Nephron progenitor cell (in vitro differentiated cells): ENCODE measurements around the gene GHRL.
"Not testable (repeated sequence)": the region's sequence is repeated elsewhere in the genome, so short reads cannot be mapped to it uniquely, and the experiment has no call there.

Experiments
- DNase-seq: peaks from one replicate; pipeline ENCODE4 v3.0.0; 2021
- H3K27ac Mint-ChIP-seq: 2 replicates; pipeline ENCODE4 v1.8.0; 2021; ENCODE audit warnings: mild to moderate bottlenecking, moderate library complexity, mixed read lengths
- H3K27me3 Mint-ChIP-seq: 2 replicates; pipeline ENCODE4 v1.8.0; 2021; ENCODE audit warnings: mild to moderate bottlenecking, low read depth, mixed read lengths; ENCODE audit not compliant: poor library complexity
- H3K36me3 Mint-ChIP-seq: 2 replicates; pipeline ENCODE4 v1.8.0; 2021; ENCODE audit warnings: low read depth, mixed read lengths
- H3K4me1 Mint-ChIP-seq: 2 replicates; pipeline ENCODE4 v1.8.0; 2021; ENCODE audit warnings: mixed read lengths
- H3K4me3 Mint-ChIP-seq: 2 replicates; pipeline ENCODE4 v1.8.0; 2021; ENCODE audit warnings: mild to moderate bottlenecking, moderate library complexity, mixed read lengths
- H3K9me3 Mint-ChIP-seq: 2 replicates; pipeline ENCODE4 v1.8.0; 2021; ENCODE audit warnings: mild to moderate bottlenecking, moderate library complexity, mixed read lengths
- CTCF ChIP-seq: fragments of 200-600 bp; sonication (generic); IDR thresholded peaks from 2 replicates; pipeline ENCODE4 v1.5.0; 2021; ENCODE audit warnings: antibody characterized with exemption

Gene GHRL

DNA sequence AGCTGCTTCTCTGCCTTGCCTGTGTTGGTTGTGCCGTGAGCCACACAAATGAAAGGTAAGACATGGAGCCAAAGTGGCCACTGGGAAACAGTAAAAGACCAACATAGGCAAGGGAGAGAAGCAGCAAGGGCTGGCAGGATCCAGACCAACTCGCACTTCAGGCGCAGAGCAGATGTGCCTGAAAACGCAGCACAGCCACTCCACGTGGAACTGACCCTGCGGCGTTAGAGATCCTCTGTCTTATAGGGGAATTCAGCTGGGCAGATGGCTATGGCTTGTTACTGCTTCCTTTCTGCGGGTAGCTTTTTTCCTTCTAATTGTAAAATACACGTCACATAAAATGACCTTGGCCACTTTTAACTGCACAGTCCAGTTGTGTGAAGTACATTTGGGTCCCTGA, 10.4 kb upstream of the GHRL start:
- Mint-ChIP-seq H3K9me3 (no peaks in the 10 kb centered on the region), H3K36me3 (peaks cover 86% of the 10 kb centered on the region), H3K27ac (no peak overlapping the region), H3K27me3 (no peaks in the 10 kb centered on the region), H3K4me3 (no peak overlapping the region), H3K4me1 (peaks cover 30% of the 10 kb centered on the region)
- DNase-seq = no peak
- TF ChIP-seq CTCF = no peak

DNA sequence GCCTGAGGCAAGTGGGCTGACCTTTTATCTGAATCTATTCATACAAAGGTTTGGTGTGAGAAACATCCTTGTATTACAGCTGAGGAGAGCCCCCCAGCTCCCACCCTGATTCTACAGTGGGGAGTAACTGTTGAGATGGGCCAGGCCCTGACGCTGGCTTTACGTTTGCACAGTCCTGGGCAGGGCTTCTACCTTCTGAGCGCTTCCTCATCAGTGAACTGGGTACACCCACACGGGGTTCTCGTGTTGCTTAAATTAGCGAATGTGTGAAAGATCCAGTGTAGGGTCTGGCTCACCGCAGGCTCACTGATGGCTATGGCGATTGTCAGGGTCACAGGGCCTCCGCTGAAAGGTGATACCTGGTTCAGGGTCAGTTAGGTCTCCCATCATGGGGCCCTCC, 7.3 kb upstream of the GHRL start:
- Mint-ChIP-seq H3K27me3 (no peaks in the 10 kb centered on the region), H3K36me3 (peaks cover 74% of the 10 kb centered on the region), H3K9me3 (no peaks in the 10 kb centered on the region), H3K27ac (peak overlapping the region; percentile 98), H3K4me1 (peaks cover 30% of the 10 kb centered on the region), H3K4me3 (no peak overlapping the region)
- DNase-seq = no peak
- no peak for TF ChIP-seq CTCF

DNA sequence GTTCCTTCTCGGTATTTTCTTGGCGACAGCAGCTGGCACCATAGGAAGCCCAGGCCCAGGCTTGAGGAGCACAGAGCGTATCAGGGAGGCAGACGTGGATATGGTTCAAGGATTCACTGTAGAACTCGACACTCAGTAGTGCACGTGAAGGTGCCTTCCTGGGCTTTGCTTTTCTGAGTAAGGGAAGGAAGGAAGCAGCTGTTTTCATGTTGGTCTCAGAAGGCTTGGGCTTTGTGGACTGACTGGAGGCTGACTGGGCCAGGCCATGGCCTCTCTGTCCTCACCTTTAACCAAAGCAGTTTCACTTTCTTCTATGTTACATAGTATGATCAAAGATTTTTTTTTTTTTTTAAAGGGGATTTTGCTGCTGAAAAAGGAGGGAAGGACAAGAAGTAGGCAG, 6.9 kb upstream of the GHRL start:
- H3K9me3 Mint-ChIP-seq = no peaks in the 10 kb centered on the region
- H3K4me3 Mint-ChIP-seq = peak overlapping the region; percentile 35
- TF ChIP-seq CTCF = no peak
- H3K27me3 Mint-ChIP-seq = no peaks in the 10 kb centered on the region
- peaks cover 30% of the 10 kb centered on the region for H3K4me1 Mint-ChIP-seq
- no peak for DNase-seq
- peaks cover 73% of the 10 kb centered on the region for H3K36me3 Mint-ChIP-seq
- H3K27ac Mint-ChIP-seq = peak overlapping the region; percentile 98

GRCh38 chr3:10299175-10299574, 6.4 kb upstream of the GHRL start:
- H3K27me3 Mint-ChIP-seq = no peaks in the 10 kb centered on the region
- H3K9me3 Mint-ChIP-seq = no peaks in the 10 kb centered on the region
- TF ChIP-seq CTCF = no peak
- no peak overlapping the region for H3K4me3 Mint-ChIP-seq
- H3K36me3 Mint-ChIP-seq = peaks cover 67% of the 10 kb centered on the region
- H3K4me1 Mint-ChIP-seq = peaks cover 30% of the 10 kb centered on the region
- no peak for DNase-seq
- peak overlapping the region; percentile 98 for H3K27ac Mint-ChIP-seq

DNA sequence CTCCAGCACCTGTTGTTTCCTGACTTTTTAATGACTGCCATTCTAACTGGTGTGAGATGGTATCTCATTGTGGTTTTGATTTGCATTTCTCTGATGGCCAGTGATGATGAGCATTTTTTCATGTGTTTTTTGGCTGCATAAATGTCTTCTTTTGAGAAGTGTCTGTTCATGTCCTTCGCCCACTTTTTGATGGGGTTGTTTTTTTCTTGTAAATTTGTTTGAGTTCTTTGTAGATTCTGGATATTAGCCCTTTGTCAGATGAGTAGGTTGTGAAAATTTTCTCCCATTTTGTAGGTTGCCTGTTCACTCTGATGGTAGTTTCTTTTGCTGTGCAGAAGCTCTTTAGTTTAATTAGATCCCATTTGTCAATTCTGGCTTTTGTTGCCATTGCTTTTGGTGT, 5.3 kb upstream of the GHRL start:
- not testable (repeated sequence) for H3K27ac Mint-ChIP-seq, H3K27me3 Mint-ChIP-seq, H3K4me3 Mint-ChIP-seq, H3K9me3 Mint-ChIP-seq, DNase-seq
- peaks cover 30% of the 10 kb centered on the region for H3K4me1 Mint-ChIP-seq
- peaks cover 58% of the 10 kb centered on the region for H3K36me3 Mint-ChIP-seq

- Mint-ChIP-seq H3K27me3 (peaks cover 3% of the 10 kb centered on the region), H3K4me1 (peaks cover 38% of the 10 kb centered on the region), H3K9me3 (no peaks in the 10 kb centered on the region), H3K4me3 (no peak overlapping the region), H3K36me3 (peaks cover 37% of the 10 kb centered on the region), H3K27ac (peak overlapping the region; percentile 41)
- no peak for DNase-seq
- TF ChIP-seq CTCF = no peak
Measured at GRCh38 chr3:10294030-10294586, 1.4 kb upstream of the GHRL start.
